Osteoblast (primary cell): ENCODE measurements around the gene MTHFSD. TPM values are rescaled to one million over a fixed set of nuclear protein-coding genes. Genes with fewer than 3 reads are reported as not detected.

Experiments
- DNase-seq: peaks from one replicate; pipeline ENCODE4 v3.0.0; 2011; ENCODE audit warnings: low spot score, mixed read lengths; ENCODE audit not compliant: insufficient read length; ENCODE audit errors: missing footprints
- H2AFZ ChIP-seq: 2 replicates; pipeline ENCODE4 v1.6.0; 2011; ENCODE audit warnings: mild to moderate bottlenecking, low read length
- H3K27ac ChIP-seq: 2 replicates; pipeline ENCODE4 v1.5.1; 2011; ENCODE audit warnings: mild to moderate bottlenecking, low read depth, low read length, moderate library complexity
- H3K27me3 ChIP-seq: 2 replicates; pipeline ENCODE4 v1.6.0; 2012; ENCODE audit warnings: mild to moderate bottlenecking, control low read depth, inconsistent platforms, low read length, moderate library complexity; ENCODE audit not compliant: insufficient read depth
- H3K36me3 ChIP-seq: 2 replicates; pipeline ENCODE4 v1.5.1; 2011; ENCODE audit warnings: mild to moderate bottlenecking, low read length, control low read depth, moderate library complexity; ENCODE audit not compliant: insufficient read depth
- H3K4me1 ChIP-seq: 2 replicates; pipeline ENCODE4 v1.5.1; 2011; ENCODE audit warnings: mild to moderate bottlenecking, low read length, control low read depth, moderate library complexity; ENCODE audit not compliant: insufficient read depth
- H3K4me2 ChIP-seq: 2 replicates; pipeline ENCODE4 v1.6.0; 2011; ENCODE audit warnings: mild to moderate bottlenecking, low read length; ENCODE audit not compliant: insufficient read depth
- H3K4me3 ChIP-seq: fragments of 200-600 bp; sonication (generic); 3 replicates; pipeline ENCODE4 v1.5.1; 2012; ENCODE audit warnings: mild to moderate bottlenecking, low read length, inconsistent platforms; ENCODE audit not compliant: insufficient read depth
- H3K79me2 ChIP-seq: 2 replicates; pipeline ENCODE4 v1.6.0; 2012; ENCODE audit warnings: mild to moderate bottlenecking, low read length, control low read depth, inconsistent platforms; ENCODE audit not compliant: insufficient read depth
- H3K9me3 ChIP-seq: 2 replicates; pipeline ENCODE4 v1.5.1; 2011; ENCODE audit warnings: low read depth, low read length, control low read depth
- H4K20me1 ChIP-seq: 2 replicates; pipeline ENCODE4 v1.6.0; 2012; ENCODE audit warnings: mild to moderate bottlenecking, low read length, control low read depth; ENCODE audit not compliant: insufficient read depth
- CTCF ChIP-seq: IDR thresholded peaks from 2 replicates; pipeline ENCODE4 v1.5.1; 2011; ENCODE audit warnings: mild to moderate bottlenecking, low read depth, low read length, moderate library complexity; ENCODE audit errors: extremely low read depth
- total RNA-seq: library from RNA; depleted of rRNA; stranded (reverse); fragments of >200 nt; gene quantifications from 2 replicates; pipeline ENCODE4 v1.2.3, GENCODE V29; 2012

The MTHFSD gene
- total RNA-seq, 1 donor: 18.5 TPM

- no peak for TF ChIP-seq CTCF
- no peaks in the 10 kb centered on the region for H3K9me3 ChIP-seq
- no peak overlapping the region for H3K4me3 ChIP-seq
- peaks cover 3% of the 10 kb centered on the region for H3K4me1 ChIP-seq
- H3K27me3 ChIP-seq: no peaks in the 10 kb centered on the region
- no peak overlapping the region for H3K4me2 ChIP-seq
- no peak overlapping the region for H2AFZ ChIP-seq
- peaks cover 21% of the 10 kb centered on the region for H3K36me3 ChIP-seq
- peak; percentile 19 for DNase-seq
- H3K27ac ChIP-seq: no peak overlapping the region
- H4K20me1 ChIP-seq: peaks cover 4% of the 10 kb centered on the region
- no peaks in the 10 kb centered on the region for H3K79me2 ChIP-seq
Measured at GRCh38 chr16:86533767-86534351, 21.2 kb downstream of the MTHFSD start.

- H3K27ac ChIP-seq: no peak overlapping the region
- no peaks in the 10 kb centered on the region for H3K9me3 ChIP-seq
- no peak overlapping the region for H3K4me2 ChIP-seq
- H3K36me3 ChIP-seq: peaks cover 14% of the 10 kb centered on the region
- no peak overlapping the region for H2AFZ ChIP-seq
- H3K4me3 ChIP-seq: no peak overlapping the region
- TF ChIP-seq CTCF: no peak
- peak; percentile 56 for DNase-seq
- H3K27me3 ChIP-seq: no peaks in the 10 kb centered on the region
- peaks cover 4% of the 10 kb centered on the region for H4K20me1 ChIP-seq
- peaks cover 4% of the 10 kb centered on the region for H3K4me1 ChIP-seq
- no peaks in the 10 kb centered on the region for H3K79me2 ChIP-seq
Measured at GRCh38 chr16:86533076-86533475, 22.0 kb downstream of the MTHFSD start.

GRCh38 chr16:86532526-86532815 is 22.6 kb downstream of the MTHFSD start:
- Histone ChIP-seq H3K27me3 (no peaks in the 10 kb centered on the region), H4K20me1 (peaks cover 4% of the 10 kb centered on the region), H3K79me2 (no peaks in the 10 kb centered on the region), H3K4me1 (peaks cover 4% of the 10 kb centered on the region), H3K4me3 (no peak overlapping the region), H3K27ac (no peak overlapping the region), H3K4me2 (no peak overlapping the region), H3K9me3 (no peaks in the 10 kb centered on the region), H3K36me3 (peaks cover 8% of the 10 kb centered on the region), H2AFZ (no peak overlapping the region)
- DNase-seq: no peak
- no peak for TF ChIP-seq CTCF

GRCh38 chr16:86531641-86532525 is 23.2 kb downstream of the MTHFSD start:
- no peak overlapping the region for H2AFZ ChIP-seq
- H3K36me3 ChIP-seq: peaks cover 2% of the 10 kb centered on the region
- no peak for TF ChIP-seq CTCF
- H3K4me1 ChIP-seq: peaks cover 4% of the 10 kb centered on the region
- H3K79me2 ChIP-seq: no peaks in the 10 kb centered on the region
- H4K20me1 ChIP-seq: peaks cover 4% of the 10 kb centered on the region
- peak; percentile 64 for DNase-seq
- no peak overlapping the region for H3K27ac ChIP-seq
- no peak overlapping the region for H3K4me2 ChIP-seq
- no peak overlapping the region for H3K4me3 ChIP-seq
- no peaks in the 10 kb centered on the region for H3K27me3 ChIP-seq
- no peaks in the 10 kb centered on the region for H3K9me3 ChIP-seq
